ENCODE results near the gene LAMTOR2.

LAMTOR2 gene

GRCh38 chr1:156076609-156077429 lies 22.2 kb downstream of the LAMTOR2 start:
- DNase-seq (ENCODE audit: low spot score), result no peak

GRCh38 chr1:156077430-156077760 lies 22.8 kb downstream of the LAMTOR2 start:
- no peak for DNase-seq (ENCODE audit: low spot score)

- no peak for DNase-seq (ENCODE audit: low spot score)
These were observed 24.1 kb downstream of the LAMTOR2 start for GRCh38 chr1:156078728-156079127.

GRCh38 chr1:156079762-156080161 lies 25.2 kb downstream of the LAMTOR2 start:
- no peak for DNase-seq (ENCODE audit: low spot score)

GRCh38 chr1:156080241-156080862 lies 25.8 kb downstream of the LAMTOR2 start:
- no peak for DNase-seq (ENCODE audit: low spot score)

GRCh38 chr1:156080863-156081179 lies 26.2 kb downstream of the LAMTOR2 start:
- DNase-seq (ENCODE audit: low spot score), result no peak

GRCh38 chr1:156081180-156081916 lies 26.8 kb downstream of the LAMTOR2 start:
- no peak for DNase-seq (ENCODE audit: low spot score)

GRCh38 chr1:156081917-156082308 lies 27.3 kb downstream of the LAMTOR2 start:
- no peak for DNase-seq (ENCODE audit: low spot score)

GRCh38 chr1:156082309-156083091 lies 27.9 kb downstream of the LAMTOR2 start, which contains the start of gene MEX3A:
TSS of gene MEX3A (minus strand) at chr1:156082465. CDS start at chr1:156081998, 467 bp downstream.
- peak; percentile 66 for DNase-seq (ENCODE audit: low spot score)

- no peak for DNase-seq (ENCODE audit: low spot score)
These were observed 29.5 kb downstream of the LAMTOR2 start for GRCh38 chr1:156083800-156084790.

- no peak for DNase-seq (ENCODE audit: low spot score)
These were observed 31.7 kb downstream of the LAMTOR2 start for GRCh38 chr1:156086256-156086662.

- no peak for DNase-seq (ENCODE audit: low spot score)
These were observed 35.1 kb downstream of the LAMTOR2 start for GRCh38 chr1:156089704-156090103.

GRCh38 chr1:156090138-156090839 lies 35.7 kb downstream of the LAMTOR2 start:
- no peak for DNase-seq (ENCODE audit: low spot score)

- peak; percentile 77 for DNase-seq (ENCODE audit: low spot score)
These were observed 36.2 kb downstream of the LAMTOR2 start for GRCh38 chr1:156090840-156091188.

- no peak for DNase-seq (ENCODE audit: low spot score)
These were observed 37.0 kb downstream of the LAMTOR2 start for GRCh38 chr1:156091610-156092009.

- DNase-seq (ENCODE audit: low spot score), result no peak
These were observed 41.4 kb downstream of the LAMTOR2 start for GRCh38 chr1:156095906-156096508.

- peak; percentile 82 for DNase-seq (ENCODE audit: low spot score)
These were observed 42.2 kb downstream of the LAMTOR2 start for GRCh38 chr1:156096640-156097391.

GRCh38 chr1:156097499-156098178 lies 43.1 kb downstream of the LAMTOR2 start:
- DNase-seq (ENCODE audit: low spot score), result no peak

- no peak for DNase-seq (ENCODE audit: low spot score)
These were observed 44.2 kb downstream of the LAMTOR2 start for GRCh38 chr1:156098784-156099183.

All from SW480 (cell line).